Iris pigment epithelial cell (primary cell): ENCODE measurements around the gene IL4R.

Experiments
- DNase-seq: peaks from one replicate; pipeline ENCODE4 v3.0.0-alpha.2; 2011; ENCODE audit warnings: low read depth

IL4R gene

GRCh38 chr16:27315333-27316037 lies 1.7 kb downstream of the IL4R start:
- peak; percentile 84 for DNase-seq

- no peak for DNase-seq
These were observed 2.4 kb downstream of the IL4R start for GRCh38 chr16:27316038-27316680.

- no peak for DNase-seq
These were observed 3.5 kb downstream of the IL4R start for GRCh38 chr16:27317320-27317719.

GRCh38 chr16:27317738-27318391 lies 4.1 kb downstream of the IL4R start:
- no peak for DNase-seq

- peak; percentile 83 for DNase-seq
These were observed 4.8 kb downstream of the IL4R start for GRCh38 chr16:27318392-27319256.

- DNase-seq = no peak
These were observed 5.6 kb downstream of the IL4R start for GRCh38 chr16:27319257-27319965.

- DNase-seq = no peak
These were observed 6.7 kb downstream of the IL4R start for GRCh38 chr16:27320261-27321012.

- DNase-seq = peak; percentile 71
These were observed 7.5 kb downstream of the IL4R start for GRCh38 chr16:27321013-27321915.

GRCh38 chr16:27322858-27323780 lies 9.3 kb downstream of the IL4R start:
- DNase-seq = no peak

- no peak for DNase-seq
These were observed 10.2 kb downstream of the IL4R start for GRCh38 chr16:27323781-27324561.

GRCh38 chr16:27324851-27325301 lies 11.1 kb downstream of the IL4R start:
- no peak for DNase-seq

GRCh38 chr16:27325736-27326135 lies 12.0 kb downstream of the IL4R start:
- no peak for DNase-seq

GRCh38 chr16:27326251-27326650 lies 12.5 kb downstream of the IL4R start:
- DNase-seq = no peak

- peak; percentile 97 for DNase-seq
These were observed 13.2 kb downstream of the IL4R start for GRCh38 chr16:27326738-27327585.

- no peak for DNase-seq
These were observed 13.8 kb downstream of the IL4R start for GRCh38 chr16:27327586-27327915.

GRCh38 chr16:27328937-27329336 lies 15.2 kb downstream of the IL4R start:
- DNase-seq = no peak
